ENCODE results near the gene MXI1.

GRCh38 chr10:110223298-110223925 is 16.0 kb downstream of the MXI1 start:
- TF ChIP-seq GABPA (IDR thresholded peaks at IDR 0.05; ENCODE audit: low read depth) (no peak), CTCF (IDR thresholded peaks at IDR 0.05; ENCODE audit: insufficient read depth, low read length) (no peak)
